ES-I3 (cell line): Measurements from ENCODE around the gene MYOM1.
A peak's percentile ranks its signal among the peaks of the same experiment; 100 is the strongest.

Source experiments
- H3K36me3 ChIP-seq: 2 replicates; pipeline ENCODE4 v1.6.1; 2013; ENCODE audit warnings: mild to moderate bottlenecking, low read length, control low read depth, moderate library complexity; ENCODE audit not compliant: insufficient read depth
- H3K4me1 ChIP-seq: 2 replicates; pipeline ENCODE4 v1.6.1; 2013; ENCODE audit warnings: mild to moderate bottlenecking, control low read depth, low read length; ENCODE audit not compliant: insufficient read depth
- H3K9ac ChIP-seq: 2 replicates; pipeline ENCODE4 v1.6.1; 2013; ENCODE audit warnings: low read depth, mild to moderate bottlenecking, low read length, moderate library complexity
- H3K9me3 ChIP-seq: 2 replicates; pipeline ENCODE4 v1.6.1; 2013; ENCODE audit warnings: mild to moderate bottlenecking, low read length, moderate library complexity; ENCODE audit not compliant: control insufficient read depth, insufficient read depth

The MYOM1 gene

DNA sequence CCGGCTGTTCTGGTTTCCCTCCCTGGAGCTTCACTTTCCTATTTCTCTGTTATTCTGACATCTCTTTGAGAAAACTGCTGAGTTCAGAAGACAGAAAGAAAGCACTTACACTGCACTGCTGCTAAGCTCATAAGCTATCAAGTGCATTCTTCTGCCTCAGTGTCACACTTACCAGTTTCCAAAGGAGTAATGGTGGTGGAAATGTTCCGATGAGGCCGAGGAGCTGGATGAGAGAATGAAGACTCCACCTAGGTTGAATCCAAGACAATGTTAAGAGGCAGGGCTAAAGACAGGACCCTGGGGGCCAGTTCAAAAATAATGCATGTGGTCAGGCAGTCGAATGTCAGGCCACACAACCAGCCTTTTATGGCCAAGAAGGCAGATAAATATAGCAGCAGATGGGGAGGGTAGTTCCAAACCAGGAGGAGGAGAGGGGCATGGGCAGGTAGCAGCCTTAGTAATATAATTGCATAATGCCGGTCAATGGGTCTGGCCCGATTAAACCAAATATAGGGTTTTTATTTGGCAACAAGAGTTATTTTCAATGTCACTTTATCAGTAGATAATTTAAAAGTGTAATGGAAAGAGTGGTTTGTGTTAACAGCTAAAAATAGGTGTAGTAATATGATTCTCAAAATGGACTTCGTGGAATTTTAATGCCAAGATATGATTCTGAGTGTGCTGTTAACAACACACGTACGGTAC, at the start of gene MYOM1:
Gene MYOM1 (minus strand): TSS at position 338 of the 705 bp plus-strand sequence. CDS start 4,745 bp downstream, outside the sequence.
- Histone ChIP-seq H3K9me3 (no peaks in the 10 kb centered on the region), H3K9ac (no peak within 1 kb of the TSS), H3K4me1 (no peaks in the 10 kb centered on the region), H3K36me3 (no peaks in the 10 kb centered on the region)

DNA sequence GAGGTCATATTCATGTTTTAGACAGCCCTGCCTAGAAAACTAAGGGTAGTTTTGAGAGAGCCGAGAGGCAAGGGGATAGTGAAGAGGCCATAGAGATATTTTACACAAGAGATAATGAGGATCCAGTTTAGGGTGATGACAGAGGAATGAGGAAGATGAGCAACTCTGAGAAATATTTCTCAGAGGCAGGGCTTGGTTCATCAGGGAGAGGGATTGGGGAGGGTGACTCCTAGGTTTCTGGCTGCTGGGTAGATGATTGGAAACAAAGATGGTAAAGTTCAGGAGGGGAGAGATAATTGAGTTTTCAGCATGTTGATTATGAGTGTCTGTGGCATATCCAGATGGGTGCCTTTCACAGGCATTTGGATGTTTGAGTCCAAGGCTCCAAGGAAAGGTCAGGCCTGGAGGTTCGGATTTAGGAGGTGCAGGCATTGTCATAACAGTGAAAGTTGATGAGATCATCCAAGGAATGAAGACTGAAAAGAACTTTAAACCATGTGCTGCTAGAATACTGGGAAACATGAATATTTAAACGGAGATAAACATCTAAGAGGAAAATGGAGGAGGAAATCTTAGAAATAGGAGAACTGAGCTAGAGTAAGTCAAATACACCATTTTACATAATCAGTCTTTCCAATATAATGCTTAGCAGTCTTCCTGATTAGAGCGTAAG, 49.6 kb upstream of the MYOM1 start:
- H3K4me1 ChIP-seq = peaks cover 33% of the 10 kb centered on the region
- H3K9me3 ChIP-seq = no peaks in the 10 kb centered on the region
- H3K9ac ChIP-seq = no peak overlapping the region
- H3K36me3 ChIP-seq = peaks cover 3% of the 10 kb centered on the region

DNA sequence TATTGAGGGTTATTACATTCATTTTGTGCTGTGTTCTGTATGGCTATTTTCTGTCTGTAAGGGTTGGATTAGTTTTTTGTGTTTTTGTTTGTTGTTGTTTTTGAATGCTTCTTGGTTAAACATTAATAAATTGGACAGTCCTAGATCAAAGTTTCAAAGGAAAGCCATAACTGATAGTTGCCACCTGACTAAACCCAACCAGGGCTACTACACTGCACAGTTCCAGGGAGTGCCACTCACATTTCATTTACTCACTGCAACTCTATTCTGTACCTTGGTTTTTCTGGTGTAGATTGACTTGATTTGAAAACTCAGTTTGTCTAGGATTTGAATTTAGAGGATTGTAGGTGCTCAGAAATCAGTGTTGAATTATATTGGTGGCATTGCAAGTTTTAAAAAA, 48.5 kb upstream of the MYOM1 start:
- Histone ChIP-seq H3K36me3 (no peaks in the 10 kb centered on the region; the same call in none of the 2 replicates), H3K9ac (no peak overlapping the region), H3K9me3 (no peaks in the 10 kb centered on the region), H3K4me1 (peaks cover 37% of the 10 kb centered on the region)

DNA sequence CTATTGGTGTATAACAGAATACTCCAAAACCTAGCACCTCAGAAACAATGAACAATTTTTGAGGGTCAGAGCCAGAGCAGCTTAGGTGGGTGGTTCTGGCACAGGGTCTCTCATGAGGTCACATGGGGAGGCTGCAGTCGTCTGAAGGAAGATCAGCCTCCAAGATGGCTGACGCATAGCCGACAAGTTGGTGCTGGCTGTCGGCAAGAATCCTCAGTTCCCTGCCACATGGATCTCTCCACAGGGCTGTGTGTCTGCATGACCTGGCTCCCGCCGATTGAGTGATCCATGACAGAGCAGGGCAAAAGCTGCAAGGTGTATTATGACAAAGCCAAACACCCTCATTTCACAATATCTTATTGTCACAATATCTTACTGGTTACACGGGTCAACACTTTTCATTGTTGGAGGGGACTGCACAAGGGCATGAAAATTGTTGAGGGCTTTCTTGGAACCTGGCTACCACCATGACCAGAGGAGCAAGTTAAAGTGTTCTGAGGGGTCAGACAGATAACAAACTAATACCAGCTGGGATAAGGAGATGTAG, 46.4 kb upstream of the MYOM1 start:
- Histone ChIP-seq H3K36me3 (no peaks in the 10 kb centered on the region), H3K9me3 (no peaks in the 10 kb centered on the region), H3K4me1 (peaks cover 37% of the 10 kb centered on the region), H3K9ac (no peak overlapping the region)

DNA sequence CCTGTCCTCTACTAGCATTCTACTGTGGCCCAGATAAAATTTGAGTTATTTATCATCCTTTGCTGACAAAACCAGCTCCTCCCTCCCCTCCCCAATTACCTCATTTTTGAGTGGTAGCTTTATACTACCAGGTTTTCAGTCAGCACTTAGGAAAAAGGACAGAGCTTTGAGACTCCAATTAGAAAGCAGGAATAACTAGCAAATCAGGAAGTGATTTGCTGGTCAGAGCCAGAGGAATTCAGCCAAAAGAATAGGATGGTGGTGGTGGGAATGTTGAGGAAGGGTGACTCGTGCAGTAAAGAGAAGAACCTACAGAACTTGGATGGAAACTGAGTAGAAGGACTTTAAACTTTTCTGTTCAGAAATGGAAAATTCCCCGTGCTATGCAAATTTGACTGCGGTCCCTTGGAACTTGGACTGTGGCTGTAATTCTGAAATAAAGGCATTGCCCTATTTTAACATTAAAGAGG, 45.8 kb upstream of the MYOM1 start:
- H3K9ac ChIP-seq = no peak overlapping the region
- peaks cover 37% of the 10 kb centered on the region for H3K4me1 ChIP-seq
- no peaks in the 10 kb centered on the region for H3K36me3 ChIP-seq
- no peaks in the 10 kb centered on the region for H3K9me3 ChIP-seq

DNA sequence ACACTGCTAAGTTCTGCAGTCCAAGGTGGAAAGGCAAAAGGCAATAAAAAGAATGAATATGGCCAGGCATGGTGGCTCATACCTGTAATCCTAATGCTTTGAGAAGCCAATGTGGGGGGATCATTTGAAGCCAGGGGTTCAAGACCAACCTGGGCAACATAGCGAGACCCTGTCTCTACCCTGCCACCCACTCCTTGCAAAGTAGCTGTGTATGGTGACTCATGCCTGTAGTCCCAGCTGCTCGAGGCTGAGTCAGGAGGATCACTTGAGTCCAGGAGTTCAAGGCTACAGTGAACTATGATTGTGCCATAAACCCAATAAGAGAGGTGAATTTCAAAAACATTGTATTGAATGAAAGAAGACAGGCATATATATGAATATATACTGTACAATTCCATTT, 44.6 kb upstream of the MYOM1 start:
- no peaks in the 10 kb centered on the region for H3K36me3 ChIP-seq
- H3K9ac ChIP-seq = no peak overlapping the region
- no peaks in the 10 kb centered on the region for H3K9me3 ChIP-seq
- peaks cover 36% of the 10 kb centered on the region for H3K4me1 ChIP-seq

DNA sequence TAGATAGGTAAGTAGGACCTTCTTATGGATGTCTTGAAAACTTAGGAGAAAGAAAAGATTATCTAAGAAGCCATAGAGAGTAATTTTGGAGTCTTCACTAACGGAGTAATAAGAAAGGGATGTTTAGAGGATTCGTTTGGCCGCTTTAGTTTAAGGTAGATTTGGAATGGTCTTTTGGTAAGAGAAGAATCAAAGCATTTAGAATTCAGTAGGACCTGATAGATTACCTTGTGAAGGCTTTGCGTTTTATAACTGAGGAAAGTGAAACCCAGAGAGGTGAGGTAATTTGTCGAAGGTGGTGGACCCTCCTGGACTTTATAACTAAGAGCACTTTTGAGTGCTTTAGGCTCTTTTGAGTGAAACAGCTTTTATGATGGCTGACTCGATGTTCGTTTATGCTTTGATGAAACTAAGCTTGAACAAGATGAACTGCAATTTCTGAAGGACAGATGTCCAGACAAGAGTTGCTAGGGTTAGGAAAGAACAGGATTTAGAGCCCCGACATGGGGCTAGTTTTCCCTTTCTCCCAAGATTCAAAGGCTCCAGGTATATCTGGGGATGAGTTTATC, 43.4 kb upstream of the MYOM1 start:
- Histone ChIP-seq H3K9ac (peak overlapping the region; percentile 75), H3K36me3 (no peaks in the 10 kb centered on the region), H3K9me3 (no peaks in the 10 kb centered on the region), H3K4me1 (peaks cover 24% of the 10 kb centered on the region)

DNA sequence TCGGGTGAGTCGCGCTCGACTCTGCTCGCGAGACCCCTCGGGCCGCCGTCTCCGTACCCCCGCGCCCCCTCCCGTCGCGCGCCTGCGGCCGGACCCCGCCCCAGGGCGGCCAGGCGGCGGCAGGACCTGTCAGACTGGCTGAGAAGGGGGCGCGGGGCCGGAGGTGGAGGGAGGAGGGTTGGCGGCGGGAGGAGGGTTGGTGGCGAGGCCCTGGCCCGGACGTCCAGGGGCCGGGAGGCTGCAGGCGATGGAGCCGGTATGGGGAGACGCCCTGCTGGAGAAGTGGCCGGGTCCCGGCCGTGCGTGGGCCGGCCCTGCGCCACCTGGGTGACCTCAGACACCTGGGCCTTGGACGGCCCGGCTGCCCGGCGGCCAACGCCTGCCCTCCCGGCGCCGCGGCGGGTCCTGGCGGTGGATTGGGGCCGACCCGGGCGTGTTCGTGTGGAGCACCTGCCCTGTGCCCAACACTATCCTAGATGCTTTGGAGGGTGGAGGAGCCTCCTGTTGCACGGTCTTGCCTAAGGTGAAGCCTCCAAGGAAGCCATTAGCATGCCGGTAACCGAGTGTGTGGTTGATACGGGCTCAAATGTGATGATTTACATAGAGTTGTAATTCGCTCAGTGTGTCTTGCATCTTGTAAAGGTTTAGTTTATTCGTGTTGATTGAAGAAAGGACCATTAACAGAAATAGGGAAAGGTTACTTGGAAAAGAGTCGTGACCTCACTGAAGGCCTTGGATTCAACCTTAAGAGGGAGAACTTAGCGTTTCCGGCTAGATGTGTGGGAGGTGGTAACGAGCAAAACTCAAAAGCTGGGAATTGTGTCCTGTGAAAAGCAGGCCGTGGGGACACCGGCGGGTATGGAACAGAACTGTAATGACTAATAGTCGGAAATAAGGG, 42.7 kb upstream of the MYOM1 start:
- peak overlapping the region; percentile 75 for H3K9ac ChIP-seq
- H3K36me3 ChIP-seq = no peaks in the 10 kb centered on the region
- peaks cover 21% of the 10 kb centered on the region for H3K4me1 ChIP-seq
- H3K9me3 ChIP-seq = no peaks in the 10 kb centered on the region

DNA sequence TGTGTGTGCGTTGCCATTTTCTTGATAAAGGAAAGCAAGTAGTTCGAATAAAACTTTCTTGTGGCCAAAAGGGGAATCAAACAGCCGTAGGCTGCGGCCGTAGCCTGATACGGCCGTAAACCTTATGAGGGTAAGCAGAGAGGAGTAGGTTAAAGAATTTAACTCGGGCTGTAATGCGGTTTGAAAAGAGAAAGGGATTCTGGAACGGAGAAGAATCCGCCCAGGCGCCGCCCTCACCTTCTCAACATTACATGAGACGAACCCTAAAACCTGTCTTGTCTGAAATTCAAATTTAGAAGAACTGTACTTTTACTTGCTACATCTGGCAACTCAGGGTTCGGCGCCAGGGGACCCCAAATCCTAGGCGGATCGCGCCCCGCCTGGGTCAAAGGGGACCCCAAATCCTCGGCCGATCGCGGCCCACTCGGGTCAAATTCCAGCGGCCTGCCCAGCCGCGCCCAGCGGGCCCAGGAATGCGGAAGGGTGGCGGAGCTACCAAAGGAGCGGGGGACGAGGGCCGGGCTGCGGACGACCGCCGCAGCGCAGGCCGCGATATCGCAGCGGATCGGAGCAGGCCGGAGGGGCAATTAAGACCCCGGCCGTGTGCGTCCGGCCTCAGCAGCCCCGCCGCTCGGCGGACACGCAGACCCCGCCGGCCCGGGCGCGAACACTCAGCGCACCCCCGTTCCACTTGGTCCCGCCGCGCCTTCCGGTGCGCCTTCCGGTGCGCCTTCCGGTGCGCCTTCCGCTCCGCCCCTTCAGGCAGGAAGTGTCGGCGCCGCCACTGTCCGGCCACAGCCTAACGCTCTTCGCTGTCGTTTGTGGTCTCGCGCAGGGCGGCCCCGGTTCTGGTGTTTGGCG, 41.8 kb upstream of the MYOM1 start, which contains the start of gene MYL12B:
Gene MYL12B (plus strand): TSS at position 761 of the 861 bp plus-strand sequence. CDS start 10,766 bp downstream, outside the sequence.
- peaks cover 13% of the 10 kb centered on the region for H3K4me1 ChIP-seq

DNA sequence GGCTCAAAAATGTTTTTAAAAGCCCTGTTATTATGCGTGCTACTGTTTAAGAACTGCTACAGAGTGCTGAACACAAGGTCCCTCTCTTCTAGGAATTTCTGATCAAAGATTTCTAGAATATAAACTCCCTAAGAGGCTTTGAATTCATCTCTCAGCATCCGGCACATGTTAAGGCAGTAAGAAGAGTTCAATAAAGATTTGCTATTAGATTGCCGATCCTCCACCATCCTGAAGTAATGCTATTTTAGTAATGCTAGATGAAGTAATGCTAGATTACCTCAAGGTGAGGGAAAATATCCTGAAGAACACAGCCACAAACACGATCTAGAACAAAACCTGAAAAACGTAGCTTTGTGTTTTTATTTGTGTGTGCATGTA, 41.2 kb upstream of the MYOM1 start:
- Histone ChIP-seq H3K4me1 (peaks cover 11% of the 10 kb centered on the region), H3K9me3 (no peaks in the 10 kb centered on the region), H3K9ac (peak overlapping the region; percentile 75), H3K36me3 (peaks cover 3% of the 10 kb centered on the region; the same call in 1 of the 2 replicates)

More for the DNA sequence above, 41.8 kb upstream of the MYOM1 start, which contains the start of gene MYL12B:
- Histone ChIP-seq H3K9ac (peak within 1 kb of the TSS; percentile 75), H3K9me3 (no peaks in the 10 kb centered on the region), H3K36me3 (peaks cover 1% of the 10 kb centered on the region; the same call in 1 of the 2 replicates)

DNA sequence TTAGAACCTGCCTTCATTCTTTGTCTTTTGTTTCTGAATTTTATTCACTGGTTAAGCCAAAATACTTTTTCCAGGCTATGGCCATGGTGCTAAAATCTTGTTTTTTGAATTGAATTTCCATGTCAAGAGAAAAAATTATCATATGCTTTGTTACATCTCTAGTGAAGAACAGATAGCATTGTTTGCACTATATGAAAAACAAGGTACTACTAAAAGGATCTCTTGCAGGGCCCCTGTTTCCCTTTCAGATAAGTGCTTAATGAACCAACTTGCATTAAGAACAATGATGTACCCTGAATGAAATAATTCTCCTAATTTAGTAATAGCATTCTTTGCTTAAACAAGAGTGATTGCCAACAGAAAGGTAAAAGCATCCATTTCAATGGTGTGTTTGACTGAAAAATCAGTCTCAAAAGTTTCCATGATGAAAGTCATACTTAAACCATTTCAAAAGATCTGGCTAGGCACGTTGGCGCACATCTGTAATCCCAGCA, 37.9 kb upstream of the MYOM1 start:
- H3K9me3 ChIP-seq = no peaks in the 10 kb centered on the region
- peaks cover 31% of the 10 kb centered on the region for H3K36me3 ChIP-seq
- H3K4me1 ChIP-seq = peaks cover 7% of the 10 kb centered on the region
- no peak overlapping the region for H3K9ac ChIP-seq

DNA sequence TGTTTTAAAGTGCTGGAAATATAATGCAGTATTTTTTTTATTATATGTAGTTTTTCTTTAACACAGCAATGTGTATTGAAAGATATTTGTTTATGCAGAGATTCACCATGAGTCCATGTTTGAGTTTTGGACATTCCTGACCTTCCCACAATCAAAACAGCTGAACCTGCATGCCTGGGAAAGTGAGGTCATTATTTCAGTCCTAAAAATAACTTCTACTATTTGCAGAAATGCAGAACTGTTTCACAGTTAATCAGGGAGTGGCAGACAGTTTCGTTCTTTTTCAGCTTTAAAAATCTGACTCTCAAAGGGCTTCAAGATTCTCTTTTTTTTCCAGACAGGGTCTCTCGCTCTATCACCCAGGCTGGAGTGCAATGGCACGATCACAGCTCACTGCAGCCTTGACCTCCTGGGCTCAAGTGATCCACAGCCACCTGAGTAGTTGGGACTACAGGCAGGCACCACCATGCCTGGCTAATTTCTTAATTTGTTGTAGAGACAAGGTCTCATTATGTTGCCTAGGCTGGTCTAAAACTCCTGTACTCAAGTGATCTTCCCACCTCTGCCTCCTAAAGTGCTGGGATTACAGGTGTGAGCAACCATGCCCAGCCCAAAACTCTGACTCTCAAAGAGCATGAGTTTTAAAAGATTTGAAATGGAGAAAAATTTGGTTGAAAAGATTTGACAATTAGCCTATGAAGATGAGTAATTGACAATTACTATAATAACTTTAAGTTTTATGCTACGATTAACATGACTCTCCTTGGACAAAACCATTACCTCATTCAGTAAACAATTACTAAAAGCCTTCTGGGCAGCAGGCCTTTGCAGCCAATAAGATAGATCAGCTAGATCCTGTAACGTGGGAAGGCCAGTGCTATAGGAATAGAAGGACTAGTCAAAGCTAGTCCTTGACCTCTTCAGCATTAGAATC, 37.2 kb upstream of the MYOM1 start:
- peaks cover 31% of the 10 kb centered on the region for H3K36me3 ChIP-seq
- no peak overlapping the region for H3K9ac ChIP-seq
- H3K9me3 ChIP-seq = no peaks in the 10 kb centered on the region
- H3K4me1 ChIP-seq = peaks cover 7% of the 10 kb centered on the region
